ENCODE measurements around the gene TNFRSF14.

Gene TNFRSF14

DNA sequence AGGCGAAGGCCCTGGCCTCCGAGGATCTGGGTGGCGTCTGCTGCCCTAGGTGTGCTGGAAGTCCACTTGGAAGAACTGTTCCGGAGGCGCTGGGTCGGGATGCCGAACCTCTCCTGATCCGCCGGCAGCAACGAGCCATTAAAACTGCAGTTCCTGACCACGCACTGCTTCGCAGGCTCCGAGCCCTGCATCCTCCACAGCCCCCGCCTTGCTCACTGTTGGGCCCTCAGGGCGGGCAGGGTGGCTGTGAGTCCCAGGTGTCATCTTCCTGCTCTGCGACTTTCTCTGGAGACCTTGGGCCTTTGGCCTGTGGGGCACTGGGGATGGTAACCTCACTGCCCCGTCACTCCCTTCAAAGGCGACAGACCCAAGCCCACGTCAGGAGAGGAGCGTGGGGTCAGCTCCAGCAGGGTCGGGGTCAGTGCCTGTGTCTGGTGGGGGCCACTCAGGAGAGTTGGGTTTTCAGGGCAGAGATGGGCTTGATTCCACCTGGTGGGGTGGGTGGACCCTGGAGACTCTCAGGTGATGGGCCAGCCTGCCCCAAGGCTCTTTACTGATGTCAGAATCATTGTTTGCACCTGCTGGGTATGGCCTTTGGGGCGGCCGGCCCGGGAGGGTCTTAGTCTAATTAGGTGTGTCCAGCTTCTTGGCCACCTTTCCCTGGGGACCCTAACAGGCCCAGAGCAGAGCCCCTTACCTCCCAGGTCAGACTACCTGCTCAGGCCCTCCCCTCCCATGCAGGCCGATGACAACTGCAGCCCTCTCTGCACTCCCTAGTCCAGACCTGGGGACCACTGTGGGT lies 33.5 kb downstream of the TNFRSF14 start:
- no peak for FAIRE-seq

DNA sequence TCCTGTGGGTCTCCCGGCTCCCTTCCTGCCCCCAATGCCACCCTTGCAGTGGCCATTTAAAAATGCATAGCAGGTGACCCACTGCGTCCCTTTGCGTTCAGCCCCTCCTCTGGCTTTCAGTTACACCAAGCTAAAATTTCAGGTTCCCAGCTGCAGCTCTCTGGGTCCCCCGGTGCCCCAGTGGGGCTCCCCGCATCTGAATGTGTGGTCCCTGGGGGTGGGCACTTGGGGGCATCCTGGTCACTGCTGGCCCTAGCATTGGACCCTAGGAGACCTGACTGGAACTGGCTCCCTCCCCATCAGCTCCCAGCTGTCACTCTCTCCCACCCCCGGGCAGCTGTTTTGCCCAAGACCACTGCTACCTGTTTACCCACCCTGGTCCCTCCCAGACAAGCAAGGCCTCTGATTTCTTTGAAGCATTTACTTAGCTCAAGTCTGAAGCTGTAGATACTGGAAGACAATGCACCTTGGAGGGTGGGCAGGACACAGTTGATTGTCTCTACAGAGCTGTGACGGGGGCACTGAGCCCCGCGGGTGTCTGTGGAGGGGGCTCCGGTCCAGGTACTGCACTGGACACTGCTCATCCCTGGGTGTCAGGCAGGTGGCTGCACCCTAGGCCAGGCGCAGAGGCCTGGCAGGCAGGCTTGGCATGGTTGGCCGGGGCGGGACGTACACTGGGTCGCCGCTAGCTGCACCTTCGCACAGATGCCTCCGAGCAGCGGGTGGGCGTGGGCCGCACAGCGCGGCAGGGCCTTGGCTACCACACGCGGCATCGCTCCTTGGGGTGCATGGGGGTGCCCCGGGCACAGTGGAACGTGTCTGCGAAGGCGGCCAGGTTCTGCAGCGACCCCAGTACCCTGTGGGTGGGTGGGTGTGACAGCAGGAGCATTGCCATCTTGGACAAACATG lies 34.3 kb downstream of the TNFRSF14 start:
- FAIRE-seq = no peak

DNA sequence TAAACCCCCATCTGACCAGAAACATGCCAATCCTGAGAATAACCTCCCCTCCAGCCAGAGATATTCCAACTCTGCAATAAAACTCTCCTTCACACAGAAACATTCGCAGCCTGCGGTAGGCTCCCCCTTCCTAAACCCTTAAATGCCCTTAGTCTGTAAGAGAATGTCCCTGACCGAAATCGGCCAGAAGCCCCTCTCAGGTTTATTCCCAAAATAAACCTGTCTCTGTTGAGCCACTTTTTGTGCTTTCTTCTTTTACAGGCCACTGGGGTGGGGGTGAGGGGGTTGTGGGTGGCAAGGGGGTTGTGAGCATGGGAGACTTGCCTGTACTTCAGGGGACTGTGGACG lies 35.0 kb downstream of the TNFRSF14 start:
- FAIRE-seq = no peak

DNA sequence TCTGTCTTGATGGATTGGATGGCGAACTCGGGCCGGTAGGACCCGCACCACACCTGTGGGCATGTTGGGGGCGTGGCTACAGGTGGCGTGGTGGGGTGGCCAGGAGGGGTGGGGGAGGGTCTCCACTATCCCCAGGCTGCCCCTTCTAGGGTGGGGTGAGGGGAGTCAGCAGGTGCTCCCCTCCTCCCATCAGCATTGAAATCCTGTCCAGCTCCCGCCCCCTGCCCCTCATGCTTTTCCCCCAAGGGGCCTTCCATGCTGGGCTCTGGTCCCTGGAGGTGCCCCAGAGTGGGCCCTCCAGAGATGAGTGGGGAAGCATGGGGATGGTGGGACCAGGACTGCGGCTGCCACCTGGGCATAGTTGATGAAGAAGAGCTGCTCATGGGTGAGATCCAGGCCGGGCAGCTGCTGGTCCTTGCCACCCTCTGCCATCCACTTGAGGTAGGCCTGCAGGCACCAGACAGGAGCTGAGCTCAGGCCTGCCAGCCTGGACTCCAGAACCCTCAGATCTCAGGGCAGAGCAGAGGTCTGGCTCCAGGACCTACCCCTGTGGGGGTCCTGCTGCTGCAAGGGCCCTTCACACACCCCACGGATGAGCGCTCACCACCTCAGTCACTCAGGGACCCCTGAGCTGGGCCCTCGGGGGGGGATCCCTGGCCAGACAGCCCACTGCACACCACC lies 35.5 kb downstream of the TNFRSF14 start:
- no peak for FAIRE-seq

DNA sequence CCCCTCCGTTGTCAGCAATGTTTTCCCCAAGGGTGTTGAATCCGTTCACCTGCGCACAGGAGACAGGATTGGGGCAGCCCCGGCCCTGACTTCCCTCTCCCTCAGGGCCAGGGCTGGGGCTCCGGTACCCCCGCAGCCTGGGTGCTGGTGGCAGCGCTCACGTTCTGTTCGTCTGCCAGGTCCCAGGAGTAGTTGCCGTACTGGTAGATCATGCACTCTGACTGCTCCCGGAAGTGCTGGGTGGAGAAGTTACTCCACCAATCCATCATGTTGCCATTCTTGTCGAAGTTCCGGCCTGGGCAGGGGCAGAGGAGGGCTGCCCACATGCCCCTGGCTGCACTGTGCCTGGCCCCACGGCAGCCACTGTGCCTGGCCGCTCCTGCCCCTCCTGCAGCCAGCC lies 36.5 kb downstream of the TNFRSF14 start:
- no peak for FAIRE-seq

DNA sequence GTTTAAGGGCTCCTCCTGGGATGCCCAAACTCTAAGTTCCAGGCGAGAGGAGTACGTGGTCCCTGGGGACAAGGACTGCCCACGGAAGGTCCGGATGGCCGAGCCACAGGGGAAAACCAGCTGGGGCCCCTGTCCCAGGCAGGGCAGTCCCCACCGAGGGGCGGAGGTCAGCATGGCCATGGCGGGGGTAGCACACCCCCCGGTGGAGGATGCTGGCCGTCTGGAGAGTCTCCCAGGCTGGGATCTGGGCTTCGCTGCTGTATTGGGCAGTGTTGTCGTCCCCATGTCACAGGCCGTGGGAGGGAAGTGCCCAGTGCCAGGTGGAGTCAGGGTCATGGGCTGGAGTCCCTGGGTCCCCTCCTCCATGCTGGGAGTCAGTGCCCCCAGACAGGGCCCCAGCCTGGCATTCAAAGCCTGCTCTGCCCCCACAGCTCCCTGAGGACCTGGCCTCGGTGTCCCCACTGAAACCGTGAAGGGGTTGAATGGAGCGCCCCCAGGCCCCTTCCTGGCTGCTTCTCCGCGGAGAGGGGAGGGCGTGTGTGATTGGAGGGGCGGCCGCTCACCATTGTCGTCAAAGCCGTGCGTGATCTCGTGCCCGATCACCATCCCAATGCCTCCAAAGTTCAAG lies 37.2 kb downstream of the TNFRSF14 start:
- no peak for FAIRE-seq

DNA sequence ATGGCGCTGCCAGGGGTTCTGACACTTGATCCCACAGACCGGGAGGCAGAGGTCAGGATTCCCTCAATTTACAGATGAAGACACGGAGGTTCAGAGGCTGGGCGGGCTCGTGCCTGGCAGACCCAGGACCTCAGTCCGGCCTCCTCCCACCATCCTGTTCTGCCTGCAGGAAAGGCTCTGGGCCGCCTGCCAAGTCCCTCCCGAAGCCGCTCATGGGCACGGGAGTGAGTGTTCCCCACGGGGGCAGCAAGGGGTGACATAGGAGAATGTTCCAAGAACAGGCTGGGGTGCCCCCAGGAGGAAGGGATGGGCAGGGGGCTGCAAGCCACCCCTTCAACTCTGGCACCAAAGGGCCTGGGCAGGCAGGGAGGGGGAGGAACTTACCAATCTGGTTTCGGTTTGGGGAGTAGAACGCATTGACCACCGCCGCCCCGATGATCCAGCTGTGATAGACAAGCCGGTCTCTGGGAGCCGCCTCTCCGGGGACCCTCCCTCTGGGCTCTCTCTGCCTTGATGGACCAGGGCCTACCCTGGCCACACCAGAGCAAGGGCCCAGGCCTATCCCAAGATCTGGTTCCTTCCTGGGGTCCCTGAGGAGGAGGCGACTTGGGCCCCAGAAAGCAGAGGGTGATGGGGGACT lies 38.0 kb downstream of the TNFRSF14 start:
- FAIRE-seq = no peak

DNA sequence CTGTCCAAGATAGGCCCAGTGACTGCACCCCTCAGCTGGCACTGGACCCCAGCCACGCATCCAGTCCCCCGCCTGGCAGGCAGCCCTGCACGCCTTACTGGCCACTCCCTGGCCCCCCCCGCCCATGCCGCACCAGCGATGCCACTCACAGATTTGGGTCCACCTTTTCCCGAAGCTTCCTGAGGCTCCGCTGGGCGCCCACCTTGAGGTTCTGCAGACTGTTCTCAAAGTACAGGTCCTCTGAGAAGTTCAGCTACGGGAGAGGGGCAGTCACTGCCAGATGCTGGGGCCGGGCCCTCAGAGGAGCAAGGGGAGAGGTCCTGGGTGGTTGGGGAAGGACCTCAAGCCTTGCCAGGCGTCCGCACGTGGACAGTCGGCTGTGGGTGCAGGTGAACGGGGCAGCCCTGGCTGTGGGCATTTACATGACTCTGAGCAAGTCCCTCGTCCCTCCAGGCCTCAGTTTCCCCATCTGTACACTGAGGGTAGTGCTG lies 38.5 kb downstream of the TNFRSF14 start:
- FAIRE-seq = no peak

DNA sequence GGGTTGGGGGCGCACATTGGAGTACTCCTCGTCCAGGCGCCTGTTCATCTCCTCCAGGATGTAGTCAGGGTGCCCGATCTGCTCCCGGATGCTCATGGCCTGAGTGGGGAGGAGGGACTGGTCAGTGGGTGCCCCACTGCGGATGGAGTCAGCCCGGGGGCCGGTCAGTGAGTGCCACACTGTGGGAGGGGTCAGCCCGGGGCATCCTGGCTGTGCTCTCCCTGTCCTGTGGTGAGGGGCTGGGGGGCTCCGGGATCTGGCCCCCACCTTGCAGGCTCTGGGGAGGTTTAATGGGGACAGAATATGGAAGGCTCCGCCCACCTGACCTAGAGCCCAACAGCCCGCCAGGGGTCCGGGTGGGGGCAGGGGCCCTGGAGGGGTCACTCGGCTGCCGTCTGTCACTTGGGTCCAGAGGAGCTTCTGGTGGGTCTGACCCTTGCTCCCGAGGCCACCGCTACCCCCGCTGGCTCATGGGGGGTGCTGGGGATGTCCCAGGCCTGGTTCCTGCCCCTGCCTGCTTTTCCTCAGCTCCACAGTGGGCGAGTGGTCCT lies 39.2 kb downstream of the TNFRSF14 start:
- FAIRE-seq = no peak

DNA sequence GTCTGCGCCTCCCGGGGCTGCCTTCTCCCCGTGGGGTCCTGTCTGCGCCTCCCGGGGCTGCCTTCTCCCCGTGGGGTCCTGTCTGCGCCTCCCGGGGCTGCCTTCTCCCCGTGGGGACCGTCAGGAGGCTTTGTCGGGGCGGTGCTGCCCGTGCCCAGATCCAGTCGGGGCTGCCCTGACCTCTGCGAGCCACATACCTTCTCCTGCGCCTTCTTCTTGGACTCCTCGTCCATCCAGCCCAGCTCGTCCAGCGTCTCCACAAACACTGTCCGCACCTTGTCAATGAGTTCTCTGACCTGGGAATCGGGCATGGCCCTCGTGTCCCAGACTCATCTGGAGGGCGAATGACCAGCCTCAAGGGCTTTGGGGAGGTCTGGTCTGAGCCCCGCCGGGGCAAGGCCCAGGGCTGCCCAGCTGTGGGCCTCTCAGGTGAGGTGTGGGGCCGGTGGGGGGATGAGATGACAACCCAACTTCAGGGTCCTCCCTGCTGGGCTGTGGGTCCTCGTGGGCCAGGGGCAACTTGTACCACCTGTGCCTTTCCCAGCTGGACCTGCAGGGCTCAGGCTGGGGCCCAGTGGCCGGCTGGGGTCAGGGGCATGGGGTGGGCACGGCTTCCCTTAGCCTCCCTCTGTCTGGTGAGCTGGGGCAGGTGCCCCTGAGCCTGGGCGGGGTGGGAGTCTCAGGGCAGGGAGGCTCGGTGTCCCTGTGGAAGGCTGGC lies 39.8 kb downstream of the TNFRSF14 start:
- FAIRE-seq = no peak

DNA sequence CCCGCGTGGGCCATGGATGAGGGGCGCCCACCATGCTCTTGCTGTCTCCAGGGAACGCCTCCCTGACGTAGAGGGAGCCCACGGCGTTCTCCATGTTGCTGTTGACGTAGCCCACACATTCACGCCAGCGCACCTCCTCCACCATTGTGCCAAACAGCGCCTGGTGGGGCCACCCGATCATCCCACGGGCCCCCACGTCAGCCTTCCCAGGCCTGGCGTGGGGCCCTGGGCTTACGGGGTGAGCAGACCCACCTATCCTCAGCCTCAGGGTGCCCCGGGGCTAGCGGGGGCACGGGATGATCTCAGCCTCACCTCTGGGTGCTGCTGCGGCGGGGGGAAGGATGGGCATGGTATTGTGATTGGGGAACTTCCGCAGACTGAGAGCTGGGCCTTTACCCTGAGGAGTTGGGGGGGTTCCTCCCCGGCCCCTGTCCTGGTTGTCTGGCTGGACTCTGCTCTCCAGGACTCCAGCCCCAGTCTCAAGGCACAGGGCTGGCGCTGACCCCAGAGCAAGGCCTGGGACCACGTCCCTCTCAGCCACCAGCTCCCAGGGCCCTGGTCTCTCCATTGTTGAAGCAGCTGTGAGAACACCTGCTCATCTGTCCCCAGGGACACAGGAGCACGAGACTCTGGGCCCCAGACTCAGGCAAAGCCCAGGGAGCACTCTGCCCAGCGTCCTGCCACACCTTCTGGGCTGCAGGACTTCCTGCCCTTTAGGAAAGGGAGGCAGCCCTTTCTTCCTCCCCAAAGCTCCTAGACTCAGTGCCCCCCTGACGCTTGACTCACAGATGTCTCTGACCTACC lies 40.6 kb downstream of the TNFRSF14 start:
- FAIRE-seq = no peak

DNA sequence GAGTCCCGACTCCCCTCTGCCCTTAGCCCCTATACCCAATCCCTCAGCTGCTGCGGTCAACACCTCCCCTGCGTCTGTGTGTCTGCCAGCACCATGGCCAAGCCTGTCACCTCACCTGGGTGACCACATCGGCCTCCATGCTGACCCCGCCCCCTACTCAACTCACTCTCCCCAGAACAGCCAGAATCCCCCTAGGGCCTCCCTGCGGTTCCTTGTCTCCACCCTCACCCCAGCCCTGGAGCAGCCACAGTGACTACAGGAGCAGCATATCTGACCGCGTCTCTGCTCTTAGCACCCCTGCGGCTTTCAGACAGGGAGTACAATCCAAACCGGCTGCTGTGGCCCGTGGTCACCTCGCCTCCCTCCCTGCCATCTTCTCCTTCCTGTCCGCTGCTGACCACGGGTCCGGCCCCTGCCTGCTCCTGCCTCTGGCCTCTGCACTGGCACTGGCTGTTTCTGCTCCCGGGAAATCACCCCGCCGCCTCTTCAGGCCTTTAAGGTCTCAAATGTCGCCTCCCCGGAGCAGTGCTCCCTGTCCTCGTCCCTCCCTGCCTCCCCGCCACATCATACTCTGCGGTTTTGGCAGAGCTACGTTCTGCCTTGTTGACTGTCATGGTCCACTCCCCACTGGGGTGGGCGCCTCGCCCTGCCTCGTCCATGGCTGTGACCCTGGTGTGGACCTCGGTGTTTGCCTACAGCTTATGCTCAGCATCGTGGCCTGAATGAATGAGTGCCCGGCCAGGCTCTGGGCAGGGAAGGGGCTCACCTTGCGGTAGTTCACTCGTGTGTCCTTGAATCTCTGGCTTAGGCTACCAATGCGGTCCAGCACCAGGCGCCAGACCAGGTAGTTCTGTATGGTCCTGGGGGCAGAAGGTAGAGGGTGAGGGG lies 41.5 kb downstream of the TNFRSF14 start:
- no peak for FAIRE-seq

DNA sequence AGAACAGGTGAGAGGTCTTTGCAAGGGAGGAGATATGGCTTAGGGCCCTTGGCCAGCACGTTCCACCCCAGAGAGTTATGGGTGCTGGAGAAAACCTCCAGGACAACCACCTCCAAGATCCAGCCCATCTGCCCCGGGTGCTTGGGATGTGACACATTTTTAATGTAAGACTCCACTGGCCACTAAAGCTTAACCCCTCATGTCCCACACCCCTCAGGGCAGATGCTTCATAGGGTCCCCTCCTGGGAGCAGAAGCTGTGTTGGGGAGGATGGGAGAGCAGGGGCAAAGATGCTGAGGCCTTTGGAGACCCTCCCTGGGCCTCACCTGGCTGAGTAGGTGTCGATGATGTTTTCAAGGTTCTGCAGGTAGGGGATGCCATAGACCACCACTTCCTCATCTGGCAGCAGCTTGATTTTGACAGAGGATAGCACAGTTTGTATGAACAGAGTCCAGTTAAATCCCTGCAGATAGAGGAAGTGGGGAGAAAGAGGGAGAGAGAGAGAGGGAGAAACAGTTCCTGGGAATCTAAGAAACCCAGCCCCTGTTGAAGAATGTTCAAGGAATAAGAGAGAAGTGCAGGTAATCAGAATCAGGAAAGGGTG lies 42.3 kb downstream of the TNFRSF14 start:
- FAIRE-seq = no peak

DNA sequence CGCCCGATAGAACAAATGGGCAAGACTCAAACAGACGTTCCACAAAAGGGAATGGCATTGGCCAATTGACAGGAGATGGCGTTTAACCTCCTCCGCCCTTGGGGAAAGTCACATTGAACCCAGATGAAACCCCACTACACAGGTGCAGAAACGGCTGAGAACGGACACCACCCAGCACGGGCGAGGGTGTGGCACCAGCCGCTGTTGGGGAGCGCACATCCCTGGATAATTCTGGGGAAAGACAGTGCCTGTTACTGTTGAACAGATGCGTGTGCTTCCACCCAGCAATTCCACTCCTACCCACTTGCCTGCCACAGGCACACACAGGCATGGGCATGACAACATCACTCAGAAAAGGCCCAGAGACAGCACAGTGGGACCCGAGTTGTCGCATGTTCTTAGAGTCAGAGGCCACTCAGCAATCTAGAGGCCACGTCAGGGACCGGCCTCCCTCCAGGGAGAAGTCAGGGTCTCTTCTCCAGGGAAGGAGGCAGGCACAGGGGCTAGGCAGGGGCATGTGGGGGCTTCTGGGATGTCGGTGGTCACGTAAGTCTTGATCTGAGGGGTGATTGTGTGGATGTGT lies 45.6 kb downstream of the TNFRSF14 start:
- FAIRE-seq = no peak

DNA sequence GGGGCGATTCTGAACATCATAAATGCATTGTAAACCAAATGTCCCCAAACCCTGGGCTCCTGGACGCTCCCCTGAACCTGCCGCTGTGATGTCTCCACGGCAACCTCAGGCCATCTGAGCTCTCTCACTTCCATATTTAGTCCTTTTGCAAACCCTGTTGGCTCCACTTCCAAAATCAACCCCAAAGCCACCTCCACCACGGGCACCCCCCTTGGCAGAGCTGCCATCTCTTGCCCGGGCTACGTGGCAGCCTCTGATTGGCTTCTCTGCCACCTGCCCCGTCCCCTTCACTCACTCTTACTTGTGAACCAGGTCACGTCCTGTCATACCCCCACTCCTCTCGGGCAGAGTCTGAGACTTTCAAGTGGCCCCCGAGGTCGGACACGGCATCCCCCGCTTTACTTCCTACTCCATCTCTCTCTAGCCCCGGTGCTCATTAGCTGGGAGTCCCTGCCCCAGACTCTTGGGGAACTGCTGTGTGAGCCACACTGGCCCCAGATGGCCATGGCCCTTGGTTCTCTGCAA lies 46.2 kb downstream of the TNFRSF14 start:
- FAIRE-seq = no peak

DNA sequence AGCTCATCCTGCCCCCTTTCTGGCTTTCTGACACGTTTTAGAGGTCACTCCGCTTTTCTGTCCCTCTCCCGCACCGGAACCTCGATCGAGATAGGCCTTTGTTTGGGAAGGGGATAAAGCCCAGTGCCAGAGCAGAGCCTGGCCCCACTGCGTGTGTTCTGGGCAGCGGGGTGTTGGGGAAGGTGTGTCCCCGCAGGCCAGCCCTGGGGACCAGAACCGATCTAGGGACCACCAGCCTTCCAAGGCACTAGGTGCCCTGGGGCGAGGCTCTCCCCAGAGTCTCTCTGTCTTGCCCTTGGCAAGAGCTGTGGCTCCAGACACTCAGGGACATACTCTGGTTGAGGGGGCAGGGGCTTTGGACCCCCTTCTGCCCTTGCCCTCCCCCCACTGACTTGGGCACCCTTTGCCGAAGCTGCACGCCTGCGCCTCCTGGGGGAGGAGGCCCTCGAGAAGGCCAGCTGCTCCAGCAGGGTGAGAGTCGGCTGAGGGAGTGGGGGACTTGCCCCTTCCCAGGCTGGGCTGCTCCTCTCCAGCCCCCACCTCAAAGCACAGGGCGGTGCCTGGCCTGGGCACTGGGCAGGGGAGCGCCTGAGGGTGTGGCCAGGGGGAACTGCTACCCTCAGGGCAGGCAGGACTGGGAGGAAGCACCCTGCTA lies 46.8 kb downstream of the TNFRSF14 start:
- no peak for FAIRE-seq

DNA sequence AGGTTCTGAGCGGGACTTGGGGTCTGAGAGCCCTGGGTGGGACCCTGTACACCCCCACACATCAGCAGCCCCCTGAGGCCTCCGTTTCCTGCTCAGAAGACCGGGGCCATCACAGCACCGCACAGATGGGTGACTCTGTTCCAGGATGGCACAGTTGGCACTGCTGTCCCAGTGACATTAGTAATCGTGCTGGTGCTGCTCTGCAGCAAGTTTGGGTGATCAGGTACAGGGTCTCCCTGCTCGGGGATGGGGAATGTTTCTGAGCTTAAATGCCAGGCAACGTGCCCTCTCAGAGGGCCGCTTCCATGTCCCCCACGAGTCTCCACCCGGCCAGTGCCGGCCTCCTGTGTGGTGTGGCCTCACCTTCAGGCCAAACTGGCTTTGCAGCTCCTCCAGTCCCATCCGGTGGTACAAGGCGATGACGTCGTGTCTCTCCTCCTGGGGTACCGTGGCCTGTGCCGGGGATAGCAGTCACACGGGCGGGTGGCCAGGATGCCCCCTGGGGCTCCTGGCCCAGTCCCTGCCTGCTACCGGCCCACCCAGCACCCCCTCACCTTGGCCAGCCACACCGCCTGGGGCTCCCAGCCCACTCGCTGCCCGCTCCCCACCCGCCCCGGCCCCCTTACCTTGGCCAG lies 47.5 kb downstream of the TNFRSF14 start:
- no peak for FAIRE-seq
